Glutamatergic neuron (in vitro differentiated cells): ENCODE data around the gene RAB31. TPM values are rescaled to one million over a fixed set of nuclear protein-coding genes. Genes with fewer than 3 reads are reported as not detected.

Source experiments
- DNase-seq: peaks from one replicate; pipeline ENCODE4 v3.0.0; 2022
- H3K27ac Mint-ChIP-seq: one replicate; pipeline ENCODE4 v1.8.0; 2020; ENCODE audit warnings: mild to moderate bottlenecking, mixed read lengths, inconsistent platforms; ENCODE audit not compliant: unreplicated experiment
- H3K27me3 Mint-ChIP-seq: one replicate; pipeline ENCODE4 v1.8.0; 2020; ENCODE audit warnings: mild to moderate bottlenecking, moderate library complexity, mixed read lengths, inconsistent platforms; ENCODE audit not compliant: unreplicated experiment
- H3K36me3 Mint-ChIP-seq: one replicate; pipeline ENCODE4 v1.8.0; 2020; ENCODE audit warnings: mild to moderate bottlenecking, mixed read lengths, inconsistent platforms; ENCODE audit not compliant: unreplicated experiment
- H3K4me1 Mint-ChIP-seq: one replicate; pipeline ENCODE4 v1.8.0; 2020; ENCODE audit warnings: mild to moderate bottlenecking, low read depth, mixed read lengths, inconsistent platforms; ENCODE audit not compliant: unreplicated experiment
- H3K4me3 Mint-ChIP-seq: one replicate; pipeline ENCODE4 v1.8.0; 2020; ENCODE audit warnings: mild to moderate bottlenecking, mixed read lengths, inconsistent platforms; ENCODE audit not compliant: unreplicated experiment
- H3K9me3 Mint-ChIP-seq: one replicate; pipeline ENCODE4 v1.8.0; 2020; ENCODE audit warnings: mild to moderate bottlenecking, moderate library complexity, mixed read lengths, inconsistent platforms; ENCODE audit not compliant: unreplicated experiment
- total RNA-seq: library from RNA; stranded (reverse); fragmentation: NEBNext Ultra II Directional; extraction: Animal tissue kit (Norgen Biotek cat#: 25700); gene quantifications from one replicate; pipeline ENCODE4 v1.2.1, GENCODE V29; 2021; ENCODE audit not compliant: unreplicated experiment
- TF ChIP-seq, protein P1 (sequence below): fragments of 200-600 bp; sonication (generic); IDR thresholded peaks from one replicate; pipeline ENCODE4 v1.5.0; 2021; ENCODE audit not compliant: partially characterized antibody, unreplicated experiment

Gene RAB31
- total RNA-seq, 1 donor from 2014 or later = 4.1 TPM

DNA sequence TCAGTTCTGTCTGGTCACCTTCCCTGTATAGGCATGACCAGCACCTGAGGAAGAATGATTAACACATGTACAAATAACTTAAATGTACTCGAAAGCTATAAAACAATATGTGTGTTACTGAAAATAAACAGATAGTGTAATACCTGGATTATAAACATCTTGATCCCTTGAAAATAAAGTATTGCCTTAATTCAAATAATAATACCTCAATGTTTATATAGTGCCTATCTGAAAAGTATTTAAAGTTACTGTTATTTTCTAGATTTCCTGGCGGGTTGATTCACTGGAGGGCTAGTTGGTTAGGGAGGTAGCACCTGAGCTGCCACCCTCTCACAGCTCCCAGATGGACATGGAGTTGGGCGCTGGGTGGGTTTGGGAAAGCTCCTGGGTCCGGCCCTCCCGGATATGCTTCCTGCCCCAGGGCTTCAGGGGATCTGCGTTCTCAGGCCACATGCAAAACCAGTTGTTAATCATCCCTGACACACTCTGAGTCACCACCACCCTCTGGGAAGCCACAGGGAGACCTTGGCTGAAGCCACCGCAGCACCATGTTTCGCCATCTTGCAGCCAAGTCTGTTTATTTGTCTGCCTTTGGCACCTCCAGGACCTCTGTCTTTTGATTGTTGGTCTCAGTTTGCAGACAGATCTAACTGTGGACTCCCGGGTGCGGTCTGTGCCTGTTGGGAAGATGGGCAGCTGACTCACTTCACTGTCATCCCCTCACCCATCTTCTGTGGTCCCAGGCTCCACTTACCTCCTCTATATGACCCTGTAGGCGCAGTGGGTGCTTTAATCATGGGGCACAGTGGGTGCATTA, 35.3 kb downstream of the RAB31 start:
- no peak overlapping the region for H3K27ac Mint-ChIP-seq
- H3K4me3 Mint-ChIP-seq = no peak overlapping the region
- TF ChIP-seq, protein P1, sequence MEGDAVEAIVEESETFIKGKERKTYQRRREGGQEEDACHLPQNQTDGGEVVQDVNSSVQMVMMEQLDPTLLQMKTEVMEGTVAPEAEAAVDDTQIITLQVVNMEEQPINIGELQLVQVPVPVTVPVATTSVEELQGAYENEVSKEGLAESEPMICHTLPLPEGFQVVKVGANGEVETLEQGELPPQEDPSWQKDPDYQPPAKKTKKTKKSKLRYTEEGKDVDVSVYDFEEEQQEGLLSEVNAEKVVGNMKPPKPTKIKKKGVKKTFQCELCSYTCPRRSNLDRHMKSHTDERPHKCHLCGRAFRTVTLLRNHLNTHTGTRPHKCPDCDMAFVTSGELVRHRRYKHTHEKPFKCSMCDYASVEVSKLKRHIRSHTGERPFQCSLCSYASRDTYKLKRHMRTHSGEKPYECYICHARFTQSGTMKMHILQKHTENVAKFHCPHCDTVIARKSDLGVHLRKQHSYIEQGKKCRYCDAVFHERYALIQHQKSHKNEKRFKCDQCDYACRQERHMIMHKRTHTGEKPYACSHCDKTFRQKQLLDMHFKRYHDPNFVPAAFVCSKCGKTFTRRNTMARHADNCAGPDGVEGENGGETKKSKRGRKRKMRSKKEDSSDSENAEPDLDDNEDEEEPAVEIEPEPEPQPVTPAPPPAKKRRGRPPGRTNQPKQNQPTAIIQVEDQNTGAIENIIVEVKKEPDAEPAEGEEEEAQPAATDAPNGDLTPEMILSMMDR = no peak
- no peak for DNase-seq
- no peaks in the 10 kb centered on the region for H3K27me3 Mint-ChIP-seq
- H3K4me1 Mint-ChIP-seq = peaks cover 11% of the 10 kb centered on the region
- H3K36me3 Mint-ChIP-seq = no peaks in the 10 kb centered on the region
- peaks cover 1% of the 10 kb centered on the region for H3K9me3 Mint-ChIP-seq

DNA sequence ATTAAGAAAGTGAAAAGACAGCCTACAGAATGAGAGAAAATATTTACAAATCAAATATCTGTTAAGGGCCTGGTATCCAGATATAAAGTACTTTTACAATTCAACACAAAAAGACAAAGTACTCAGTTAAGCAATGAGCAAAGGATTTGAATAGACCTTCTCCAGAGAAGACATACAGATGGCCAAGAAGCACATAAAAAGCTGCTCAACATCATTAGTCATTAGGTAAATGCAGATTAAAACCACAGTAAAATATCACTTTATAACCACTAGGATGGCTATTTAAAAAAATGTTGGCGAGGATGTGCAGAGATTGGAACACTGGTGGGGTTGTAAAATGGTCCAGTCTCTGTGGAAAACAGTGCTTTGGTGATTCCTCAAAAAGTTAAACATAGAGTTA, 38.9 kb downstream of the RAB31 start:
- DNase-seq = no peak
- H3K9me3 Mint-ChIP-seq = peaks cover 3% of the 10 kb centered on the region

DNA sequence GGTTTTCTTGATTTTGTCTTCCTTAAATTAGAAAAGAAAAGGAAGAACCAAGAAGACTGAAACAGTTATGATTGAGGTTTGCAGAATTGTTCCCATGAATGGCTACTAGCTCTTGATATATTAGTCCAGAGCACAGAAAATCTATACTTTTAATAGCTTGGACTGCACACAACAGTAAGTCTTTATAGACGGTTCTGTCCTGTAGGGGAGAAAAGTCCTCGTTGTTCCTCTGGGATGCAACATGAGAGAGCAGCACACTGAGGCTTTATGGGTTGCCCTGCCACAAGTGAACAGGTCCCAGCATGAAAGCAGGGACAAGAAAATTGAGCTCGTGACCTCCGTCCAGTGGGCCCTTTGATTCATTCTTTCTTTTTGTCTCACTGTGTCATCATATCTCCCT, 41.5 kb downstream of the RAB31 start:
- Mint-ChIP-seq H3K9me3 (peaks cover 3% of the 10 kb centered on the region), H3K4me1 (no peaks in the 10 kb centered on the region), H3K36me3 (no peaks in the 10 kb centered on the region), H3K27ac (no peak overlapping the region), H3K4me3 (no peak overlapping the region), H3K27me3 (no peaks in the 10 kb centered on the region)
- DNase-seq = no peak
- TF ChIP-seq, protein P1 = no peak

More for the DNA sequence above, 38.9 kb downstream of the RAB31 start:
- Mint-ChIP-seq H3K27me3 (no peaks in the 10 kb centered on the region), H3K36me3 (no peaks in the 10 kb centered on the region), H3K4me3 (no peak overlapping the region), H3K4me1 (peaks cover 8% of the 10 kb centered on the region), H3K27ac (no peak overlapping the region)
- TF ChIP-seq, protein P1 = no peak

DNA sequence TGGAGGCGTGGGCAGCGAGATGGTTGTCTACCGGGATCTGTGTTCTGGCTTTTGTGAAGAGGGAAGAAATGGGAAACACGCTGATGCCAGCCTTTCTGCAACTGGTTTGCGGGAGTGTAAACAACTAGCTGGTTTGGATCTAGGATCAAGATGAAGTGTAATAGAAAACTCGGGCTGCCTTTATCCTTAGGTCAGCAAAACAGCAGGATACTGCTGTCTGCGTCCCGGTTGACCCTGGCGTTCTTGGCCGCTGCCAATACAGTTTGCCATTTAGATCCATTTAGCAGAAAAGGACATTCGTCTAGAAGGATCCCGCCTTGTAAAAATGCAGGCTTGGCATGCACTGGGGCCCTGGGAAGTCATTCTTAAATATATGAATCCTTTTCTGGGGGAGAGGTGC, 42.0 kb downstream of the RAB31 start:
- no peaks in the 10 kb centered on the region for H3K4me1 Mint-ChIP-seq
- H3K27ac Mint-ChIP-seq = no peak overlapping the region
- peaks cover 3% of the 10 kb centered on the region for H3K9me3 Mint-ChIP-seq
- TF ChIP-seq, protein P1 = no peak
- DNase-seq = no peak
- no peaks in the 10 kb centered on the region for H3K36me3 Mint-ChIP-seq
- H3K27me3 Mint-ChIP-seq = no peaks in the 10 kb centered on the region
- no peak overlapping the region for H3K4me3 Mint-ChIP-seq

DNA sequence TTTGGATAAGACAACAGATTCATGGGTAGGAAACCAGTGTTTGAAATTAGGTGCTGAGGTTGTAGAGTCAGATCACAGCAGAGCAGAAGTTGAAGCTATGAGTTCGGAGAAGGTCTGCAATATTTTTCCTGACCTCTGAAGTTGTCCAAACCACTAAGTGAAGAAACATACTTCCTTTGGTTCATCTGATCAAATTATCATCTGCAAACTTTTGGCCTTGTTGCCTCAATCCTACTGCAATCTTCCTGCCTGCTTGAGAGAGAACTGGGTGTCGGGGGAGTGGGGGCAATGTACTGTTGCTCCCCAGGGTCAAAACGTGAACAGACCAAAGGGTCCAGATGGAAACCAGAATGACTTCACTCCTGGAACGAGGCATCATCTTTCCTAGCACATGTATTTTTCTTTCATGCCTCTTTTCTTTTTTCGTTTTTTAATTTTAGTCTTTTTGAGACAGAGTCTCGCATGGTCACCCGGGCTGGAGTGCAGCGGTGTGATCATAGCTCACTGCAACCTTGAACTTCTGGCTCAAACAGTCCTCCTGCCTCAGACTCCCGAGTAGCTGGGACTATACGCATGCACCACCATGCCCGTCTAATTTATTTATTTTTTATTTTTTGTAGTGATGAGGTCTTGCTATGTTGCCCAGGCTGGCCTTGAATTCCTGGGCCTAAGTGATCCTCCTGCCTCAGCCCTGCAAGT, 42.7 kb downstream of the RAB31 start:
- DNase-seq = no peak
- TF ChIP-seq, protein P1 = no peak

More for the DNA sequence above, 42.7 kb downstream of the RAB31 start:
- H3K27ac Mint-ChIP-seq = no peak overlapping the region
- peaks cover 3% of the 10 kb centered on the region for H3K9me3 Mint-ChIP-seq
- H3K27me3 Mint-ChIP-seq = no peaks in the 10 kb centered on the region
- no peaks in the 10 kb centered on the region for H3K4me1 Mint-ChIP-seq
- no peaks in the 10 kb centered on the region for H3K36me3 Mint-ChIP-seq
- H3K4me3 Mint-ChIP-seq = no peak overlapping the region
